HG02970 (cell line): ENCODE results near the gene TNFAIP6.
A peak's percentile ranks its signal among the peaks of the same experiment; 100 is the strongest.

Source experiments
- ATAC-seq: cut with Tn5 transposase; IDR thresholded peaks from one replicate; pipeline ENCODE4 v1.9.1; 2021; ENCODE audit warnings: mild to moderate bottlenecking, moderate library complexity, moderate number of reproducible peaks; ENCODE audit not compliant: unreplicated experiment, low FRiP score

The TNFAIP6 gene

GRCh38 chr2:151358166-151358970, 976 bp downstream of the TNFAIP6 start:
- no peak for ATAC-seq

GRCh38 chr2:151359768-151360461, 2.5 kb downstream of the TNFAIP6 start:
- ATAC-seq, result no peak

- no peak for ATAC-seq
Measured at GRCh38 chr2:151361674-151362370, 4.4 kb downstream of the TNFAIP6 start.

GRCh38 chr2:151363709-151364108, 6.3 kb downstream of the TNFAIP6 start:
- ATAC-seq, result no peak

GRCh38 chr2:151367571-151367970, 10.2 kb downstream of the TNFAIP6 start:
- ATAC-seq, result no peak

GRCh38 chr2:151374436-151374835, 17.0 kb downstream of the TNFAIP6 start:
- ATAC-seq, result peak; percentile 82

GRCh38 chr2:151379169-151379568, 21.8 kb downstream of the TNFAIP6 start:
- ATAC-seq, result no peak

- ATAC-seq, result no peak
Measured at GRCh38 chr2:151380580-151381235, 23.3 kb downstream of the TNFAIP6 start.

GRCh38 chr2:151381266-151381665, 23.9 kb downstream of the TNFAIP6 start:
- no peak for ATAC-seq

- ATAC-seq, result no peak
Measured at GRCh38 chr2:151388011-151388410, 30.6 kb downstream of the TNFAIP6 start.

- ATAC-seq, result no peak
Measured at GRCh38 chr2:151391436-151391835, 34.0 kb downstream of the TNFAIP6 start.

GRCh38 chr2:151394509-151394908, 37.1 kb downstream of the TNFAIP6 start:
- no peak for ATAC-seq

- no peak for ATAC-seq
Measured at GRCh38 chr2:151395509-151396374, 38.4 kb downstream of the TNFAIP6 start.

- ATAC-seq, result no peak
Measured at GRCh38 chr2:151399981-151400380, 42.6 kb downstream of the TNFAIP6 start.

- ATAC-seq, result no peak
Measured at GRCh38 chr2:151401149-151401548, 43.8 kb downstream of the TNFAIP6 start.

- no peak for ATAC-seq
Measured at GRCh38 chr2:151403914-151404313, 46.5 kb downstream of the TNFAIP6 start.

GRCh38 chr2:151405376-151405775, 48.0 kb downstream of the TNFAIP6 start:
- ATAC-seq, result no peak

GRCh38 chr2:151407281-151407680, 49.9 kb downstream of the TNFAIP6 start:
- no peak for ATAC-seq

- ATAC-seq, result no peak
Measured at GRCh38 chr2:151408788-151409600, 51.6 kb downstream of the TNFAIP6 start.
